Ramos (cell line): ENCODE results near the gene SGPP1.

Source experiments
- in situ Hi-C: fragments of 300-500 bp; cut with MboI; formaldehyde crosslinking; loops from one replicate; pipeline ENCODE4 v1.14.3; 2022; ENCODE audit warnings: low sequenced_read_pairs; ENCODE audit not compliant: unreplicated experiment

SGPP1 gene

DNA sequence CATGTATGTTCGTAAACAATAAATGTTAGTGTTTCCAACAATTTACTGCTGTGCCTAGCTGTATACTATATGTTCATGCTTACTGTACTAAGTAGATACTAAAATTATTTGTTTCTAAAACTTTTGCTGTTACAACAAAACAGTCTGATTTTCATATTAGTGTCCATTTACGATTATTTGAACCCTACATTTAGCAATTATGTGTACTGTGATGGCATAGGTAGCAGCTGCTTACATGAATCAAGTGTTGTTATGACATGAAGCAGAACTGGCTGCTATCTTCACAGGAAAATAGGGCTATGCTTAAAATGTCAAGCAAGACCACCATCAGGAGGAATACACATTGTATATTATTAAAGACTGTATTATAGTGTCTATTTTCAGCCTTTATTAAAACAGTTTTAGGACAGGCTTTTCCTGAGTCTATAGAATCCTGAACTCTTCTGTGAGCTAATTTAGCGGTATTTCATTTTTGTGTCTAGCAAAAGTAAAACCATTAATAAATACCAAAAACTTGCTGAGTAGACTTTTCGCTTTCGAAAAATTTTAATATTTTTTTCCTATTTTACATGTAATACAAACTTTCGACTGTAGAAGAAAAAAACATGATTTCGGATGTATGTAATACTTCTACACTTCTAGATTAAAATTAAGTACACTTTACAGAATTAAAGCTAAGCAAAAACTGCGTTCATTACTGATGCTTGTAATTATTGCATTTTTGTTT is 85.0 kb downstream of the SGPP1 start:
- in situ Hi-C loops = no loop called here

DNA sequence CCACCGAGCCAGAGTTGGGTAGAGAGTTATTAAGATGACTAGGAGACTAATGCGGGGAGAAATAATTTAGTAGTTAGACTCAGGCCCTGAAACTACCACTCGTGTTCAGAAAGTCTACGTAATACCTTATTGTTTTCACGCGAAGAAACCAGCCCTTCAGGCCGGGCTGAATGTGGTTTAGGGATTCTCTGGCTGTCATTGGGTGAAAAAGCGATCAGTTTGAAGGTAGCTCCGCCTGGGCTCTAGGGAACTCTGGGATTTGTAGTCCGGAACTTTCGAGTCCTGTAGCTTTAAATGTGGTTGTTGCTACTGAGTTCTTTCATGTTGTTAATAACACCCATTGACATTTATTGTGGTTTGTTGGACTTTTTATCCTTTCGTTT is 85.6 kb downstream of the SGPP1 start:
- in situ Hi-C loops = no loop called here

DNA sequence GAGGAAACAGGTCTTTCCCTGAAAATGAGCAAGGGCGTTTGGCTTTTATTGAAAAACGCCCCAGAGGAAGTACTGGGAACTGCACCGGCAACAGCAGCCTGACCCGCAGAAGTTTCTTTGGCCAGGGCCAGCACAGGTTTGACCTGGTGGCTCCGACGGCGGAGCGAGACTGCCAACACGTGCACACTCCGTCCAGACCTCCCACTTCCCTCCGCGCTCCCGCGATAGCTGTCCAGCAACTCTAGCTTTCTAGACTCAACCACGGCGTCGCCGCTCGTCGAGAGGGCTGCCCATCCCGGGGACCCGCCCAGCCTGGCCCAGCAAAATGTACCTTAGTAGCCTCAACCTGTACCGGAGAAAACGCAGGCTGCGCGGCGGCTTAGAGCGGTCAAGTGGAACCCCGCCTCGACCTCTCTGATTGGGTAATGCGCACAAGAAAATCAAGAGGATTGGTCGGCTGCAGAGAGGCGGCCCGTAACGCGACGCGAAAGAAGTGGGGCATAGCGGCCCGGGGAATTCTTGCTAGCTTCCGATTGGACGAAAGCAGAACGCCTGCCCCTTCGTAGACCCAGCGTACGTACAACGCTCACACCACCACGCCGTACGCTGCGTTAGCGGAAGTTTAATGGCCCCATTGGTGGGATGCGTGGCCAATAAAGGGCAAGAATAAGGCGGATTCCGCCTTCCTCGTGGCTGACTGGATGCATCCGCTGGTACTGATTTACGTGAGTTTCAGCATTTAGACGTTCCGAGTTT is 86.2 kb downstream of the SGPP1 start, which contains the start of gene WDR89:
WDR89 (minus strand) TSS at position 399 of the 756 bp plus-strand sequence. CDS start 41,929 bp downstream, outside the sequence.
- in situ Hi-C loops = no loop called here

DNA sequence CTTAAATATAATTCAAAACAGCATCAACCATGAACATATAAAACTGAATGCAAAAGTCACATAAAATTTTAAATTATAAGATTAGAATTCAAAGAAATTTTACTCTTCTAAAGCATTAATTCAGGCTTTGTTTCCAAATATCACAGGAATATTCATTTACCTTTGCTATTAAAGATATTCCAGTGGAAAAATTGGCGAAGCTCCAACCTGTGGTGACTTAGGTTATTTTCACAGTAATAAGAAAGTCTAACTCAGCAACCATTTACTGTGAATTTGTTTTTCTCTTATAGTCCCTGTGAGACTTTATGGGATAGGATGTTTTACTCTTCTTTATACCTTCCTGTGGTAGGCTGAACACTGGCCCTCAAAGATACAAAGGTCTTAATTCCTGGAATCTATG is 89.4 kb downstream of the SGPP1 start:
- in situ Hi-C loops = loop anchor here (10.0 kb wide), 1 partner anchor 136 kb away; no protein-coding TSS in a partner anchor

DNA sequence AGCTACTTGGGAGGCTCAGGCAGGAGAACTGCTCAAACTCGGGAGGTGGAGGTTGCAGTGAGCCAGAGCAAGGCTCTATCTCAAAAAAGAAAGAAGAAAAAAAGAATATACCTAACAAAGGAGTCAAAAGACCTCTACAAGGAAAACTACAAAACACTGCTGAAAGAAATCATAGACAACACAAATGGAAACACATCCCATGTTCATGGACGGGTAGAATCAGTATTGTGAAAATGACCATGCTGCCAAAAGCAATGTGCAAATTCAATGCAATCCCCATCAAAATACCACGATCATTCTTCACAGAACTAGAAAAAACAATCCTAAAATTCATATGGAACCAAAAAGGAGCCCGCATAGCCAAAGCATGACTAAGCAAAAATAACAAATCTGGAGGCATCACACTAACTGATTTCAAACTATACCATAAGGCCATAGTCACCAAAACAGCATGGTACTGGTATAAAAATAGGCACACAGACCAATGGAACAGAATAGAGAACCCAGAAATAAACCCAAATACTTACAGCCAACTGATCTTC is 91.7 kb downstream of the SGPP1 start:
- in situ Hi-C loops = loop anchor here (10.0 kb wide), 1 partner anchor 139 kb away; no protein-coding TSS in a partner anchor
